CD4-positive, alpha-beta T cell treated with Interleukin-6 for 4 hours (primary cell): ENCODE results near the gene GRID2.

ENCODE experiments used
- DNase-seq: peaks from one replicate; pipeline ENCODE4 v3.0.0-alpha.2; 2020; ENCODE audit warnings: mixed read lengths

The GRID2 gene

DNA sequence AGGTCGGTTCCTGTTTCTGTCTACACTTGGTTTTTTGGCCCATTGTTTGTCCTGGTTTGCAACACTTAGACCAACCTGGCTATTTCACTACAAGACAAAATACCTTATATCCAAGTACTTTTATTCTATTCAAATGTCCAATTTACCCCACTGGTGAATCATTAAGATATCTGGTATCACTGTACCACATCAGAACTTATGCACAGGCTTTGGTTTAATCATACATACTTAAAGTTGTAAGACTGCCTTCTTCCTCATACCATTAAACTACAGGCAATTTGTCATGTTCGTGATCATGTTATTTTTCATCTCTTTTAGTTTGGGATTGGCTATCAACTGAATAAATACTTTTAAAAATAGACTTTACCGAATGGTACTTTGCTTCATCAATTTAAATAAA lies 1471.8 kb downstream of the GRID2 start:
- DNase-seq, result no peak

DNA sequence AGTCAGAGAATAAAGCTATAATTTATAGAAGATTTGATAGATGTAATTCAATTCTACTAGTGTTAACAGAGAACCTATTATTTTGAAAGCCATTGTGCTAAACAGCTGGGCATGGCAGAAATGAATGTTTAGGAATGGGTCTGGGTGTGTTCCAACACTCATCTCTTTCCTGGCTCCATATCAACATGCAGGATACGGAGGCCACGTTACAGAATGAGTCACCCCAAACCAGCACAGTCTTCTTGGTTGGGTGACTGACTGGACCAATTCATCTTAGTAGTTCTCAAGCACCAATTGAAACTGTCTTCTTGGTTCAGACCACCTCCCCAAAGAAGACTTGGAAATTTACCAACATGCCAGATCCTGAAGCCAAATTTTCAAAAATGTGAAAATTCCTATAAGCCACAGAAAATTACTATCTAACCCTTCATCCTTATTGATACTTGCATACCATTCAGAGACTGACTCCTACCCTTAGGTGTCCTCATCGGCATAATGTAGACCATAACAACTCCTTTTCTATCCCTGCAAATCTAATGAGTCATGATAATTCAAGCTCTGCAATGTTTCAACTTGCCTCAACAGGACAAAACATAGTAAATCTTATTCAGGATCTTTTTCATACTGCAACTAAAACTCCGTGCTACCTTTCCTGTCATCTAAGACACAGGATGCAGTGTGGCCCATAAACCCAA lies 1472.8 kb downstream of the GRID2 start:
- DNase-seq, result no peak

DNA sequence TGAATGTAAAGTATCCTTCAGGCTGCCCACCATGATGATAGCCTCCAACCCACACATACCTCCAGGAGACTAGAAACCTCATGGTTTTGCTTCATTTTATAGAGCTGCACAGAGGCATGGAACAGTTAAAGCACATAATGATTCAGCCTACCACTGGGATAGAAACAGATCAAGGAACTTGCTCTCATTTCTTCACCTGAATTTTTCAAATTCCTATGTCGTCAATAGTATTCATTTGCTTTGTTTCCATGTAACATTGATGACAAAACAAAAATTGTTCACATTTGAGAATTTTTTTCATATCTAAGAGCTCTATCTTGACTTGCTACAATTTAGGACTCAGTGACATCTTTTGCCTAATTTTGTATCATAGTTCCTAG lies 1473.3 kb downstream of the GRID2 start:
- DNase-seq, result no peak

DNA sequence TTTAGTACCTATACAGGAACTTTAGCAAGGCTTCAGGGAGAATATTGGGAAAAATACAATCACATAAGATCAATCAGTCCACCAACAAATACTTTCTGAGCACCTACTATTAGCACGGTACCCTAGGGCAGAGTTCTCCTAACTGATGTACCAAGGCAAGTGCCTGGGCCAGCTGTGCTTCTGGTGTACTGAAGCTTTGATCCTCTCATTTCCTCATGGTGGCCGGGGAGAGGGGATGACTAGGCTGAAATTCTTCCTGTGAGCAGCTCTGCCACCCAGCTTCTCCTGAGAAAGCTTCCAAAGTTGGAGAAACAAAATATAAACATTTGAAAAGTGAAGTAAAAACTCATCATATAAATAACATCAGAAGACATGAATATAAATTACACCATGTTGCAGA lies 1475.5 kb downstream of the GRID2 start:
- DNase-seq, result no peak

DNA sequence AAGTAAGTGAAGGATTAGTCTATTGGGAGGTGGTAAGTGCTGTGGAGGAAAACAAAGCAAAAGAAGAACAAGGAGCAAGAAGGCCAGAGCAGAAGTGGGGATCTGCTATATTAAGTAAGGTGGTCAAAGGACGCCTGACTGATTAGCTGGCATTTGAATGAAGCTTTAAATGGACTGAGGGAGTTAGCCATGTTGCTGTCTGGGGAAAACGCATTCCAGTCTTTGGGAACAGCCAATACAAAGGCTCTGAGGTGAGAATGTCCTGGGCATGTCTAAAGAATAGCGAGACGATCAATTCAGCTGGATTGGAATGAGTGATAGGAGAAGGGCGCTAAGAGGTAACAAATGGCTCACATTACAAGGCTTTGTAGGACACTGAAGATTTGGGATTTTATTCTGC lies 1476.3 kb downstream of the GRID2 start:
- no peak for DNase-seq

DNA sequence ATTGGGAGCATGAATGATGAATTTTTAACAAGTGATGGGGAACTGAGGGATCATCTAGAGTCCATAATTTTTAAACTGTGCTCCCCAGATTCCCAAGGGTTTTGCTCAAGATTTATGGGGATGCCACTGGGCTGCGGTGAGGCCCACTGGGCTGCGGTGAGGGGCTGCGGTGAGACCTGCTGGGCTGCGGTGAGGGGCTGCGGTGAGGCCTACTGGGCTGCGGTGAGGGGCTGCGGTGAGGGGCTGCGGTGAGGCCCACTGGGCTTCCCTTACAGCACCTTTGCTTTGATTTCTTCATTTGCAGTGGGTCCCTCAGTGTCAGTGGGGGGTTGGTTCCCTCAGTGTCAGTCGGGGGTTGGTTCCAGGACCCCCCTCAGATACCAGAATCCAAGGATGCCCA lies 1477.4 kb downstream of the GRID2 start:
- no peak for DNase-seq

DNA sequence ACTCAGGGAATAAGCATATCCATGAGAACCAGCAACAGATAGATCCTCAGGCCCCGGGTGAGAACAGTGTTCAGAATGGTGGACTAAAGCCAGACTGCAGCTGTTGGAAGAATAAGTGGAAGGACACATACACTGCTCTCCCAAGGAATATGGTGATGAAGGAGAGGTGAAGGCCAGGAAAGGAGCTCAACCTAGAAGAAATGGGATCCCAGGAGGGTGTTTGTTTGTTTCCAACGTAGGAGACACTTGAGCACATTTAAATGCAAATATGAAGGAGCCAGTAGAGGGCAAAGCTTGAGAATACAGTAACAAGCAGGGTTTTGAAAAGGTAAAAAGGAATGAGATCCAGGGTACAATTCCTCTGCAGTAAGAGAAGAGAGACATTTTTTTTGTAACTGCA lies 1482.4 kb downstream of the GRID2 start:
- no peak for DNase-seq

DNA sequence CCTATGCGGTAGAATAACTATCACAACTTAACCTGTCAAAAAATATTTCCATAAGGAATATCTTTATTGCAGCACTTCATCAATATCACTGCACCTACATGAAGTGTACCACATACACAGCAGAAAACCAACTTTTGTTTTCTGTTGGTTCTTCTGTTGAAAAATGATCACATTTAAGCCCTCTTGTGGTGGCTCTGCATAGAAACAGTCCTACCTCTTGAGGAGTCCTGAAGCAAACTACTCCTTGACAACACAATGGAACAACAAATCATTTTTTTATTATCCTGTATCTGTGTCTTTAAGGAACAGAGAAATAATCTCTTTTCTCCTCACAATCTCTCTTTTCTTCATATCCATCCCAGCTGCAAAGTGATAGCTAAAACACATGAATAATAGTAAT lies 1484.9 kb downstream of the GRID2 start:
- no peak for DNase-seq

DNA sequence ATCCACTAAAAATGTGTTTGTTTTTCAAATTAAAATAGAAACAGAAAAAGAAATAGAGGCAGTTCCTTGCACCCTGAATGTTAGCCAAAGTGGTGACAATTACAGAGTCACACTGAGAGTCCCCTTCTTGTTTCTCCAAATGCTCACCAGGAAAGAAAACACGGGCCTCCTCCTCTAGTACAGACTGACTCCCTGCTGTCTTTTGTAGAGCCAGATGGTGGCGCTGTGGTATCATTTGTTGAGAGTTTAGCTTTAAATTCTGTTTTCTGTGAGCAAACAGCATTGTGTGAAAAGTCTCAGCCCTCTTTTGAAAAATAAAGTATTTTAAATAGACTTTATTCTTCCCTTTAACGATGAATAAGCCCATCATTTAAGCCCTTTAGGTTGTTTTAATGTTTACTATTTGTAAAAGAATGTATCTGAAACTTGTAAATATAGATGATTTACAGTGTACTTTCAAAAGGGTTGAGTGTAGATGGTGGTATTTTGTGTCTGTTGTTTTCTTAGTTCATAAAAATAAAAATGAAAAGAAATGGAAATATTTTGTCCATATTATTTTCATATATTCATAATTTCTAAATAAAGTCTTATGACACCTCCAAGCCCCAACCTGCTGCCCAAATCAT lies 1487.9 kb downstream of the GRID2 start:
- DNase-seq, result peak; percentile 2

DNA sequence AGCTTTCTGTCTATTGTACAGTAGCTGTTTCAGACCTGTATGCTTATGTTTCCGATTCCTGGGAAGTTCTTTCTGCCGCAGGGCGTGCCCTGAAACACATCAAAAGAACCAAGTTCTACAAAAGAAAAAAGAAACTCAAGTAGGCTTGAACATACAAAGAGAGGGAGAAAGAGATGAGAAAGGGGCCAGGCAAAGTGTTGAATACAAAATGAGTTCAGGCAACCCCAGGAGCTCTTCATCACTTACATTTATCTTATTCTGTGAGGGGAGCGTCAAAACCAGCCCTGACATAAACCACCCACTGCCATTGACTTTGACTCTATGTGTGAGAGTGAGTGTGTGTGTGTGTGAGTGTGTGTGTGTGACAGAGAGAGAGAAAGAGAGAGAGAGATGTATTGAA lies 1498.3 kb downstream of the GRID2 start:
- no peak for DNase-seq

DNA sequence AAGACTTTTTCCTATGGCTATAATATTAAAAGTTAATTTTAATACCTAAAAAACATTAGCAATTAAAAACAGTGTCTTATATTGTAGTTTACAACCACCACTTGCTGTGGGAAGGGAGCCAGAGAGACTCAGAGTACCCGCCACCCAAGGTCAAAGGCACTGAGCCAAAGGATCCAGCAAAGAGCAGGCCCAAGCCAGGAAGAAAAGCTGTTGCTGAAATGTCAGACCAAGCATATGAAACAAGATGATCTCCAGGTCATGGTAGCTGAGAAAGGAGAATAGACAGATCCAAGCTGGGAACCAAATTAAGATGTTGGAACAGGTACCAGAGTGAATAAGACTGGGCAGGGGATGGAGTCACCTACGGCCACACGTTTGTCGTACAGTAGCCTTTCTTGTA lies 1506.0 kb downstream of the GRID2 start:
- no peak for DNase-seq

DNA sequence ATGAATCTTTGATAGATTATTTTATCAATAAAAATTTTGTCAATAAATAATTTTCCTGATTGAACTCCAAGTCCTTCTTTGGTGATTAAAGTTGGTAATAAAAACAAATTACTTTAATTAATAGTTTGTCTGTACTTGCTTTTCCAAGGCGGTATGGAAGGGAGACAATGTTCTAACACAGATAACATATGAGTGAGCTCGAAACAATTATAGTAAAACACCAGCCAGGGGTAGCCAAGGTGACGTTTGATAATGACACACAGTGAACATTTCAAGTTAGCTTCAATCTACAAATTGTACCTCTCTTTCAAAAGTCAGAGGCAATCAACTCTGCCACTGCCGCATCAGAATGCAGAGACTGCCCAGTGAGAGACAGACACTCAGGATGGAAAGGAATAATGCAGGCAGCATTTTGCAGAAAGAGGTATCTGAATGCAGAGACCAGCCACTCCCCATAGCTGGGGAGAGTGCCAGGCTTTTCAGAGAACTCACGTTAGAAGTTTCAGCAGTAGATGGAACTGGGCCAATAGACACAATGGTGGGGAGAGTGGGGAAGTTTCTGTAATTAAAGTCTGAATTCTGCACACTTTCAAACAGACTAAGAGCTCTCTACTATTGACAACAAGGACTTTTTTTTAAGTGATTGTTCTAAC lies 1506.7 kb downstream of the GRID2 start:
- no peak for DNase-seq

DNA sequence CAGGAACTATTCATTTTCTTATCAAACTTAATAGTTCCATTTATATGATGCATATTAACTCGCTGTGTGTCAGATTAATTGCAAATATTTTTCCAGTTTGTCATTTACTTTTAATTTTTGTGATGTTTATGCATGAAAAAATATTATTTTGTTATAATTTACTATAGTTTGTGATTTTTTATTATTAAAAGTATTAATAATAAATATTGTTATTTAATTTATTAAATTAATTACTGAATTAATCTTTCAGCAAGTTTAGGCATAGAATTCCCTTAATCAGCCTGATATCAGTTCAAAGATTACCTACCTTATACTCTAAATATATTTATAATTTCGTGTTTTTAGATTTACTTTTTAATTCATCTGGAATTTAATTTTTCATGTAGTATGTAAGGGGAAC lies 1509.3 kb downstream of the GRID2 start:
- DNase-seq, result no peak

DNA sequence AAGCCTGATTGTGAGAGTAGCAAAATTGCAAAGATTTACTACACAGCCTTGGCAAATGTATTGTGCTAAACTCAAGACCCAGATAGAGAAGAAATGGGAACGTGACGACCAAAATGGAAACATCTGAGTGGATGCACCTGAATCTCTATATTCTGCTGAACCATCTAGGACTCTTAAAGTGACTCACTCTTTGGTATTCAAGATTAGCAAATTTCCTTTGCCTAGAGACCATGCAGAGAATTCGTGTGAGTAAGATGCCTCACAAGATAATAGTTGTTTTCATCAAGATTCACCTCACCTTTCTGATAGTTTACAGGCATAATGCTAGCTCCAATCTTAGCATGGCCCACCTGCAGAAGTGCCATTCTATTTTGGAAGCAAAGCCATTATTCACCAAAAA lies 1510.4 kb downstream of the GRID2 start:
- DNase-seq, result no peak

DNA sequence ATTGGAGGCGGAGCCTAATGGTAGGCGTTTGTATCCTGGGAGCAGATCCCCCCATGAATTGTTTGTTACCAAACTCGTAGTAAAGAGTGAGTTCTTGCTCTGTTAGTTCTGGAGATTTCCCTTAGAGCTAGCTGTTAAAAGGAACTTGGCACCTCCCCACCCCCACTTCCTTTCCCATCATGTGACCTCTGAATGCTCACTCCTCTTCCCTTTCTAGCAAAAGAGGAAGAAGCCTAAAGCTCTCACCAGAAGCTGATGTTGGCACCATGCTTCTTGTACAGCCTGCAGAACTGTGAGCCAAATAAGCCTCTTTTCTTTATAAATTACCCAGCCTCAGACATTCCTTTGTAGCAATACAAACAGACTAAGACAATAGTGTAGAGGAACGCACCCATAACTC lies 1511.0 kb downstream of the GRID2 start:
- DNase-seq, result no peak
